Loucy (cell line): ENCODE results near the gene CABLES1.

Experiments used
- H2AFZ ChIP-seq: fragments of 200-600 bp; sonication (generic); 2 replicates; pipeline ENCODE4 v1.6.0; 2016; ENCODE audit warnings: antibody characterized with exemption, mild to moderate bottlenecking, low read length, moderate library complexity
- H3F3A ChIP-seq: fragments of 200-600 bp; 2 replicates; pipeline ENCODE4 v1.6.0; 2016; ENCODE audit warnings: antibody characterized with exemption, low read depth, mild to moderate bottlenecking
- H3K27me3 ChIP-seq: fragments of 200-600 bp; sonication (generic); 2 replicates; pipeline ENCODE4 v1.6.1; 2014; ENCODE audit warnings: low read length, mild to moderate bottlenecking; ENCODE audit not compliant: insufficient read depth, poor library complexity, severe bottlenecking
- H3K36me3 ChIP-seq: fragments of 200-600 bp; sonication (generic); 2 replicates; pipeline ENCODE4 v1.6.1; 2016; ENCODE audit warnings: low read length; ENCODE audit not compliant: insufficient read depth
- H3K4me1 ChIP-seq: fragments of 200-600 bp; sonication (generic); 2 replicates; pipeline ENCODE4 v1.5.1; 2014; ENCODE audit warnings: low read length, mild to moderate bottlenecking; ENCODE audit not compliant: insufficient read depth, poor library complexity, severe bottlenecking
- H3K4me2 ChIP-seq: fragments of 200-600 bp; sonication (generic); 2 replicates; pipeline ENCODE4 v1.6.0; 2014; ENCODE audit warnings: antibody characterized with exemption, low read length, low read depth, mild to moderate bottlenecking; ENCODE audit not compliant: poor library complexity, severe bottlenecking
- H3K4me3 ChIP-seq: fragments of 200-600 bp; sonication (generic); 2 replicates; pipeline ENCODE4 v1.5.1; 2014; ENCODE audit warnings: low read length, mild to moderate bottlenecking, mixed read lengths; ENCODE audit not compliant: poor library complexity, severe bottlenecking
- H3K79me2 ChIP-seq: fragments of 200-600 bp; sonication (generic); 2 replicates; pipeline ENCODE4 v1.6.1; 2014; ENCODE audit warnings: low read length; ENCODE audit not compliant: insufficient read depth
- H3K9ac ChIP-seq: fragments of 200-600 bp; sonication (generic); 2 replicates; pipeline ENCODE4 v1.6.0; 2014; ENCODE audit warnings: mild to moderate bottlenecking, low read depth, low read length, moderate library complexity; ENCODE audit not compliant: poor library complexity, severe bottlenecking
- H3K9me2 ChIP-seq: fragments of 200-600 bp; sonication (generic); replicated peaks from 2 replicates; pipeline ENCODE4 v1.6.1; 2016; ENCODE audit warnings: low read depth, low read length, mixed read lengths
- H3K9me3 ChIP-seq: fragments of 200-600 bp; sonication (generic); 2 replicates; pipeline ENCODE4 v1.6.1; 2014; ENCODE audit warnings: mild to moderate bottlenecking, antibody characterized with exemption, low read length, low read depth; ENCODE audit not compliant: insufficient read depth
- H4K20me1 ChIP-seq: fragments of 200-600 bp; sonication (generic); 2 replicates; pipeline ENCODE4 v1.6.0; 2014; ENCODE audit warnings: antibody characterized with exemption, low read length, mild to moderate bottlenecking; ENCODE audit not compliant: insufficient read depth, poor library complexity, severe bottlenecking
- CTCF ChIP-seq: fragments of 200-600 bp; sonication (generic); conservative IDR thresholded peaks from 2 replicates; pipeline ENCODE4 v1.5.1; 2014; ENCODE audit warnings: mild to moderate bottlenecking, antibody characterized with exemption, low read length
- EZH2phosphoT487 ChIP-seq: fragments of 200-600 bp; IDR thresholded peaks from 2 replicates; pipeline ENCODE4 v1.6.1; 2018; ENCODE audit warnings: antibody characterized with exemption, mild to moderate bottlenecking, moderate library complexity, borderline replicate concordance

CABLES1 gene

GRCh38 chr18:23231340-23232021 is 96.2 kb downstream of the CABLES1 start:
- H3K9me3 ChIP-seq: no peaks in the 10 kb centered on the region
- peak overlapping the region; percentile 62 for H3K9ac ChIP-seq
- no peak for TF ChIP-seq CTCF
- TF ChIP-seq EZH2phosphoT487: no peak
- peaks cover 59% of the 10 kb centered on the region for H3K4me1 ChIP-seq
- H3K79me2 ChIP-seq: no peaks in the 10 kb centered on the region
- no peaks in the 10 kb centered on the region for H4K20me1 ChIP-seq
- H3F3A ChIP-seq: peaks cover 5% of the 10 kb centered on the region
- no peaks in the 10 kb centered on the region for H3K9me2 ChIP-seq
- peaks cover 11% of the 10 kb centered on the region; the same call in 1 of the 2 replicates for H3K36me3 ChIP-seq
- H3K27me3 ChIP-seq: no peaks in the 10 kb centered on the region
- peak overlapping the region; percentile 55 for H3K4me2 ChIP-seq
- H3K4me3 ChIP-seq: peak overlapping the region; percentile 41
- peak overlapping the region; percentile 31; the same call in 1 of the 2 replicates for H2AFZ ChIP-seq

- peaks cover 54% of the 10 kb centered on the region for H3K4me1 ChIP-seq
- peak overlapping the region; percentile 55 for H3K4me2 ChIP-seq
- no peak overlapping the region for H2AFZ ChIP-seq
- no peaks in the 10 kb centered on the region for H3K9me3 ChIP-seq
- H3K4me3 ChIP-seq: no peak overlapping the region
- TF ChIP-seq CTCF: no peak
- no peaks in the 10 kb centered on the region for H3K27me3 ChIP-seq
- peaks cover 5% of the 10 kb centered on the region for H3F3A ChIP-seq
- H3K36me3 ChIP-seq: peaks cover 15% of the 10 kb centered on the region; the same call in 1 of the 2 replicates
- H3K9me2 ChIP-seq: no peaks in the 10 kb centered on the region
- no peaks in the 10 kb centered on the region for H3K79me2 ChIP-seq
- no peaks in the 10 kb centered on the region for H4K20me1 ChIP-seq
- peak overlapping the region; percentile 49 for H3K9ac ChIP-seq
Measured at GRCh38 chr18:23232331-23232730, 97.0 kb downstream of the CABLES1 start.

- no peaks in the 10 kb centered on the region for H3K9me2 ChIP-seq
- H3K79me2 ChIP-seq: no peaks in the 10 kb centered on the region
- H3K27me3 ChIP-seq: no peaks in the 10 kb centered on the region
- no peaks in the 10 kb centered on the region for H4K20me1 ChIP-seq
- peaks cover 17% of the 10 kb centered on the region; the same call in 1 of the 2 replicates for H3K36me3 ChIP-seq
- H3K9me3 ChIP-seq: no peaks in the 10 kb centered on the region
- H3K4me3 ChIP-seq: no peak overlapping the region
- no peak overlapping the region for H3K4me2 ChIP-seq
- peaks cover 33% of the 10 kb centered on the region for H3K4me1 ChIP-seq
- no peak overlapping the region for H3K9ac ChIP-seq
- no peak for TF ChIP-seq CTCF
- TF ChIP-seq EZH2phosphoT487: no peak
- H2AFZ ChIP-seq: no peak overlapping the region
- peaks cover 5% of the 10 kb centered on the region for H3F3A ChIP-seq
Measured at GRCh38 chr18:23234619-23235018, 99.3 kb downstream of the CABLES1 start.
